ENCODE results near the gene JADE3. TPM values are rescaled to one million over a fixed set of nuclear protein-coding genes. Genes with fewer than 3 reads are reported as not detected.
"Not testable (repeated sequence)": the region's sequence is repeated elsewhere in the genome, so short reads cannot be mapped to it uniquely, and the experiment has no call there.

JADE3 gene
- polyA plus RNA-seq, 1 donor, result 9.3 TPM

DNA sequence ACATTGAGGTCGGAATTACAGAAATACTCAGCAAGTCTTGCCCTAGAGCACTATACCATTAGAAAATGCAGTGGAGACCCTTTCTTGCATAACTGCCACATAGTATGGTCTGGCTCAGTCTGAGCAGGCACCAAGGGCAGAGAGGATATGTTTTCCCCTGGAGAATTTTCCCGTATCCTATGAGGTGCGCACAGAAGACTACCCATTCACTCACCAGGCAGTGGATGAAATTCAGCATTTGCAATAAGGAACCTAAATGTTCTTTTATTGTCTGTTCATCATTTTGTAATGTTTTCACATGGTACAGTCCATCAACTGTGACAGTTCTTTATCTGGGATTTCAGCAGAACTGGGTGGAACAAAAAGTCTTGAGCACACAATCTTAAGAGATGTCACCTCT is 15.5 kb downstream of the JADE3 start:
- Histone ChIP-seq H3K9me3 (ENCODE audit: control insufficient read depth, low read depth, low read length) (no peaks in the 10 kb centered on the region), H3K27ac (ENCODE audit: low read length) (no peak overlapping the region)
- WGBS (ENCODE audit: insufficient coverage, low lambda C conversion rate), result no CpG with 5 or more reads among the region's 3 CpGs

GRCh38 chrX:46929439-46930261 is 17.4 kb downstream of the JADE3 start:
- Histone ChIP-seq H3K27me3 (ENCODE audit: control insufficient read depth, insufficient read depth, low read length) (no peaks in the 10 kb centered on the region), H3K36me3 (ENCODE audit: control insufficient read depth, insufficient read depth, low read length) (no peaks in the 10 kb centered on the region), H3K27ac (ENCODE audit: low read length) (no peak overlapping the region), H3K4me3 (ENCODE audit: low read length) (no peak overlapping the region), H3K4me1 (ENCODE audit: control insufficient read depth, insufficient read depth, low read length) (no peaks in the 10 kb centered on the region), H3K9me3 (ENCODE audit: control insufficient read depth, low read depth, low read length) (no peaks in the 10 kb centered on the region)
- WGBS (ENCODE audit: insufficient coverage, low lambda C conversion rate), result no CpG with 5 or more reads among the region's 3 CpGs
- no peak for DNase-seq

More for the DNA sequence above, 15.5 kb downstream of the JADE3 start:
- no peak for DNase-seq
- Histone ChIP-seq H3K27me3 (ENCODE audit: control insufficient read depth, insufficient read depth, low read length) (no peaks in the 10 kb centered on the region), H3K4me3 (ENCODE audit: low read length) (no peak overlapping the region), H3K4me1 (ENCODE audit: control insufficient read depth, insufficient read depth, low read length) (no peaks in the 10 kb centered on the region), H3K36me3 (ENCODE audit: control insufficient read depth, insufficient read depth, low read length) (no peaks in the 10 kb centered on the region)

GRCh38 chrX:46935295-46935694 is 23.1 kb downstream of the JADE3 start:
- no peaks in the 10 kb centered on the region for H3K4me1 ChIP-seq (ENCODE audit: control insufficient read depth, insufficient read depth, low read length)
- H3K27ac ChIP-seq (ENCODE audit: low read length), result no peak overlapping the region
- H3K4me3 ChIP-seq (ENCODE audit: low read length), result no peak overlapping the region
- H3K27me3 ChIP-seq (ENCODE audit: control insufficient read depth, insufficient read depth, low read length), result no peaks in the 10 kb centered on the region
- no peaks in the 10 kb centered on the region for H3K36me3 ChIP-seq (ENCODE audit: control insufficient read depth, insufficient read depth, low read length)
- H3K9me3 ChIP-seq (ENCODE audit: control insufficient read depth, low read depth, low read length), result peaks cover 4% of the 10 kb centered on the region
- whole genome bisulfite sequencing (ENCODE audit: insufficient coverage, low lambda C conversion rate), result no CpG with 5 or more reads among the region's 4 CpGs
- no peak for DNase-seq

DNA sequence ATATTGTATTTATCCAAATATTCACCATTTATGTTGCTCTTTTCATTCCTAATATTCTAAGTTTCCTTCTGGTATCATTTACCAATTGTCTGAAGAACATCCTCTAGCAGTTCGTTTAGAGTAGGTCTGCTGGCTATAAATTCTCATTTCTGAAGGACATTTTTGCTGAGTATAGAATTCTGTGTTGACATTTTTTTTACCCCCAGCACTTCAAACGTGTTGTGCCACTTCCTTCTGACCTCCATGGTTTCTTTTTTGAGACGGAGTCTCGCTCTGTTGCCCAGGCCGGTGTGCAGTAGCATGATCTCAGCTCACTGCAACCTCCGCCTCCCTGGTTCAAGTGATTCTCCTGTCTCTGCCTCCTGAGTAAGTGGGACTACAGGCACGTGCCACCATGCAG is 26.4 kb downstream of the JADE3 start:
- H3K4me1 ChIP-seq (ENCODE audit: control insufficient read depth, insufficient read depth, low read length), result no peaks in the 10 kb centered on the region
- H3K9me3 ChIP-seq (ENCODE audit: control insufficient read depth, low read depth, low read length), result peaks cover 4% of the 10 kb centered on the region
- no peak overlapping the region for H3K27ac ChIP-seq (ENCODE audit: low read length)
- no peak for DNase-seq
- WGBS (ENCODE audit: insufficient coverage, low lambda C conversion rate), result no CpG with 5 or more reads among the region's 7 CpGs
- H3K27me3 ChIP-seq (ENCODE audit: control insufficient read depth, insufficient read depth, low read length), result no peaks in the 10 kb centered on the region
- no peak overlapping the region for H3K4me3 ChIP-seq (ENCODE audit: low read length)
- H3K36me3 ChIP-seq (ENCODE audit: control insufficient read depth, insufficient read depth, low read length), result no peaks in the 10 kb centered on the region

DNA sequence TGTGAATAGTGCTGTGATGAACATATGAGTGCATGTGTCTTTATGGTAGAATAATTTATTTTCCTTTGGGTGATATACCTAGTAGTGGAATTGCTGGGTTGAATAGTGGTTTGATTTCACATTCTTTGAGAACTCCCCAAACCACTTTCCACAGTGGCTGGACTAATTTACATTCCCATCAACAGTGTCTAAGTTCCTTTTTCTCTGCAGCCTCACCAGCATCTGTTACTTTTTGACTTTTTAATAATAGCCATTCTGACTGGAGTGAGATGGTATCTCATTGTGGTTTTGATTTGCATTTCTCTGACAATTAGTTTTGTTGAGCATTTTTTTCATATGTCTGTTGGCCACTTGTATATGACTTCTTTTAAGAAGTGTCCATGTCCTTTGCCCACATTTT is 29.1 kb downstream of the JADE3 start:
- Histone ChIP-seq H3K27me3 (ENCODE audit: control insufficient read depth, insufficient read depth, low read length) (no peaks in the 10 kb centered on the region), H3K4me3 (ENCODE audit: low read length) (no peak overlapping the region), H3K4me1 (ENCODE audit: control insufficient read depth, insufficient read depth, low read length) (no peaks in the 10 kb centered on the region), H3K9me3 (ENCODE audit: control insufficient read depth, low read depth, low read length) (peaks cover 4% of the 10 kb centered on the region), H3K27ac (ENCODE audit: low read length) (no peak overlapping the region), H3K36me3 (ENCODE audit: control insufficient read depth, insufficient read depth, low read length) (no peaks in the 10 kb centered on the region)
- DNase-seq, result no peak

DNA sequence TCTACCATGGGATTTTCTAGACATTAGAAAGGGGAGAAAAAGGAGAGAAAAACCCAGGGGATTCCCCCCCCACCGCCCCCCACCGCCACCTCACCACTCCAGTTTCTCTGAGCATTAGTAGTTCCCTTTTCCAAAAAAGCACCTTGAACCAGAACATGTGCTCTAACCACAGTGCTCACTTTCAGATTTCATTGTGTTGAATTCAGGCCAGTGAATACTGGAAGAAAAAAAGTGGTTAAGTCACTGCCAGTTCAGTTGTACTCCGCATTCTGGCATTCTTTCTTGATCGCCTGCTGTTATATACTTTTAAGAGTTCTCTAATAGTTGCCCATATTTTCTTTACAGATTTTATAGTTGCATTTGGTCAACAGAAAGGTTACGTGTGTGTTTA is 40.9 kb downstream of the JADE3 start:
- Histone ChIP-seq H3K4me3 (ENCODE audit: low read length) (no peak overlapping the region), H3K9me3 (ENCODE audit: control insufficient read depth, low read depth, low read length) (no peaks in the 10 kb centered on the region), H3K27ac (ENCODE audit: low read length) (peak overlapping the region; percentile 65), H3K4me1 (ENCODE audit: control insufficient read depth, insufficient read depth, low read length) (peaks cover 14% of the 10 kb centered on the region), H3K27me3 (ENCODE audit: control insufficient read depth, insufficient read depth, low read length) (no peaks in the 10 kb centered on the region), H3K36me3 (ENCODE audit: control insufficient read depth, insufficient read depth, low read length) (no peaks in the 10 kb centered on the region)
- no peak for DNase-seq
- no CpG with 5 or more reads among the region's 5 CpGs for WGBS (ENCODE audit: insufficient coverage, low lambda C conversion rate)

GRCh38 chrX:46953597-46953996 is 41.4 kb downstream of the JADE3 start:
- no peaks in the 10 kb centered on the region for H3K36me3 ChIP-seq (ENCODE audit: control insufficient read depth, insufficient read depth, low read length)
- H3K27ac ChIP-seq (ENCODE audit: low read length), result peak overlapping the region; percentile 65
- no CpG with 5 or more reads among the region's 2 CpGs for WGBS (ENCODE audit: insufficient coverage, low lambda C conversion rate)
- DNase-seq, result peak; percentile 38 to 69
- H3K27me3 ChIP-seq (ENCODE audit: control insufficient read depth, insufficient read depth, low read length), result no peaks in the 10 kb centered on the region
- no peaks in the 10 kb centered on the region for H3K9me3 ChIP-seq (ENCODE audit: control insufficient read depth, low read depth, low read length)
- peaks cover 14% of the 10 kb centered on the region for H3K4me1 ChIP-seq (ENCODE audit: control insufficient read depth, insufficient read depth, low read length)
- no peak overlapping the region for H3K4me3 ChIP-seq (ENCODE audit: low read length)

- Histone ChIP-seq H3K4me3 (ENCODE audit: low read length) (no peak overlapping the region), H3K27me3 (ENCODE audit: control insufficient read depth, insufficient read depth, low read length) (no peaks in the 10 kb centered on the region), H3K4me1 (ENCODE audit: control insufficient read depth, insufficient read depth, low read length) (peaks cover 14% of the 10 kb centered on the region), H3K36me3 (ENCODE audit: control insufficient read depth, insufficient read depth, low read length) (no peaks in the 10 kb centered on the region), H3K9me3 (ENCODE audit: control insufficient read depth, low read depth, low read length) (no peaks in the 10 kb centered on the region), H3K27ac (ENCODE audit: low read length) (no peak overlapping the region)
- DNase-seq, result no peak
- WGBS (ENCODE audit: insufficient coverage, low lambda C conversion rate), result no CpG with 5 or more reads among the region's 2 CpGs
Observed at GRCh38 chrX:46954716-46955115, 42.5 kb downstream of the JADE3 start.

- H3K4me3 ChIP-seq (ENCODE audit: low read length); DNase-seq; H3K36me3 ChIP-seq (ENCODE audit: control insufficient read depth, insufficient read depth, low read length); H3K27me3 ChIP-seq (ENCODE audit: control insufficient read depth, insufficient read depth, low read length); H3K27ac ChIP-seq (ENCODE audit: low read length); H3K9me3 ChIP-seq (ENCODE audit: control insufficient read depth, low read depth, low read length): not testable (repeated sequence)
- peaks cover 14% of the 10 kb centered on the region for H3K4me1 ChIP-seq (ENCODE audit: control insufficient read depth, insufficient read depth, low read length)
- no CpG with 5 or more reads among the region's 4 CpGs for WGBS (ENCODE audit: insufficient coverage, low lambda C conversion rate)
Observed at GRCh38 chrX:46956589-46956988, 44.4 kb downstream of the JADE3 start.

DNA sequence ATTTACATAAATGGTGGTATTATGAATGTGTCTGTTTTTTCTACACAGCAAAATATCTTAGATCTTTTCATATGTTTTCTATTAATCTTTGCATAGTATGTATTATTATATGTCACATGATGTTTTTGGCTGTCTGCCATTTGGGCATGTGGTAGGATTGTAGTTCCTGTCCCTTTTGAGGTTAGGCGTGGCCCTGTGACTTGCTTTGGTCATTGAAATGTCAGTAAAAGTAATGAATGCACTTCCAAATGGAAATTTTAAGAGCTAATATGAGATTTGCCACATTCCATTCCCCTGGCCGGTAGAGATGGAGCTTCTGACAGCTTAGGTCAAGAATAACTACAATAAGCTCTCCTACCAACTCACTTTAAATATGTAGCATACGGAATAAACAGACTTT is 45.1 kb downstream of the JADE3 start:
- Histone ChIP-seq H3K27me3 (ENCODE audit: control insufficient read depth, insufficient read depth, low read length) (no peaks in the 10 kb centered on the region), H3K4me3 (ENCODE audit: low read length) (no peak overlapping the region), H3K9me3 (ENCODE audit: control insufficient read depth, low read depth, low read length) (no peaks in the 10 kb centered on the region), H3K4me1 (ENCODE audit: control insufficient read depth, insufficient read depth, low read length) (peaks cover 14% of the 10 kb centered on the region), H3K27ac (ENCODE audit: low read length) (no peak overlapping the region), H3K36me3 (ENCODE audit: control insufficient read depth, insufficient read depth, low read length) (no peaks in the 10 kb centered on the region)
- DNase-seq, result peak in 1 of 2 donors; percentile 41
- WGBS (ENCODE audit: insufficient coverage, low lambda C conversion rate), result no CpG with 5 or more reads among the region's 3 CpGs

- no CpG with 5 or more reads among the region's 2 CpGs for WGBS (ENCODE audit: insufficient coverage, low lambda C conversion rate)
- peaks cover 8% of the 10 kb centered on the region for H3K4me1 ChIP-seq (ENCODE audit: control insufficient read depth, insufficient read depth, low read length)
- H3K27ac ChIP-seq (ENCODE audit: low read length), result no peak overlapping the region
Observed at GRCh38 chrX:46959101-46959500, 46.9 kb downstream of the JADE3 start.

More at GRCh38 chrX:46959101-46959500, 46.9 kb downstream of the JADE3 start:
- Histone ChIP-seq H3K4me3 (ENCODE audit: low read length) (no peak overlapping the region), H3K36me3 (ENCODE audit: control insufficient read depth, insufficient read depth, low read length) (no peaks in the 10 kb centered on the region), H3K27me3 (ENCODE audit: control insufficient read depth, insufficient read depth, low read length) (no peaks in the 10 kb centered on the region), H3K9me3 (ENCODE audit: control insufficient read depth, low read depth, low read length) (no peaks in the 10 kb centered on the region)
- DNase-seq, result peak in 1 of 2 donors; percentile 14
